GM23338 (cell line): ENCODE measurements around the gene TBX1. TPM values are rescaled to one million over a fixed set of nuclear protein-coding genes. Genes with fewer than 3 reads are reported as not detected.

ENCODE experiments used
- ATAC-seq: fragments of 200-7000 bp; cut with Tn5 transposase; 3 replicates; pipeline ENCODE4 v1.9.1; 2020
- DNase-seq: peaks from one replicate; pipeline ENCODE4 v3.0.0-alpha.2; 2015; ENCODE audit warnings: low spot score
- H2AFZ ChIP-seq: fragments of 200-600 bp; sonication (generic); 2 replicates; pipeline ENCODE4 v1.8.0; 2016; ENCODE audit warnings: antibody characterized with exemption, mild to moderate bottlenecking, moderate library complexity
- H3F3A ChIP-seq: fragments of 200-600 bp; sonication (generic); replicated peaks from 2 replicates; pipeline ENCODE4 v1.8.0; 2017; ENCODE audit warnings: antibody characterized with exemption, mixed run types, low read depth
- H3K27ac ChIP-seq: fragments of 200-600 bp; sonication (generic); 2 replicates; pipeline ENCODE4 v1.6.1; 2016; ENCODE audit warnings: low read depth
- H3K27me3 ChIP-seq: fragments of 200-600 bp; sonication (generic); 2 replicates; pipeline ENCODE4 v1.8.0; 2016; ENCODE audit warnings: mild to moderate bottlenecking, mixed run types, moderate library complexity; ENCODE audit not compliant: insufficient read depth
- H3K36me3 ChIP-seq: fragments of 200-600 bp; sonication (generic); 2 replicates; pipeline ENCODE4 v1.8.0; 2016; ENCODE audit warnings: mild to moderate bottlenecking; ENCODE audit not compliant: insufficient read depth
- H3K4me1 ChIP-seq: fragments of 200-600 bp; sonication (generic); 2 replicates; pipeline ENCODE4 v1.8.0; 2016; ENCODE audit warnings: mild to moderate bottlenecking, moderate library complexity; ENCODE audit not compliant: insufficient read depth
- H3K4me2 ChIP-seq: fragments of 200-600 bp; sonication (generic); 2 replicates; pipeline ENCODE4 v1.7.1; 2017; ENCODE audit warnings: mixed run types
- H3K4me3 ChIP-seq: fragments of 200-600 bp; sonication (generic); 2 replicates; pipeline ENCODE4 v1.6.1; 2016; ENCODE audit warnings: mixed run types
- H3K79me2 ChIP-seq: fragments of 200-600 bp; sonication (generic); replicated peaks from 2 replicates; pipeline ENCODE4 v1.8.0; 2017; ENCODE audit warnings: mild to moderate bottlenecking; ENCODE audit not compliant: insufficient read depth
- H3K9me2 ChIP-seq: fragments of 200-600 bp; sonication (generic); 2 replicates; pipeline ENCODE4 v1.8.0; 2017; ENCODE audit not compliant: insufficient read depth
- H4K20me1 ChIP-seq: fragments of 200-600 bp; sonication (generic); replicated peaks from 2 replicates; pipeline ENCODE4 v1.8.0; 2017; ENCODE audit warnings: mild to moderate bottlenecking; ENCODE audit not compliant: insufficient read depth
- H3K27ac Mint-ChIP-seq: 2 replicates; pipeline ENCODE4 v1.8.0; 2020; ENCODE audit warnings: inconsistent platforms, mild to moderate bottlenecking, moderate library complexity, mixed read lengths
- H3K27me3 Mint-ChIP-seq: 3 replicates; pipeline ENCODE4 v1.8.0; 2022; ENCODE audit warnings: low read depth, mild to moderate bottlenecking, moderate library complexity, mixed read lengths, inconsistent platforms; ENCODE audit not compliant: insufficient read depth, poor library complexity
- H3K36me3 Mint-ChIP-seq: 3 replicates; pipeline ENCODE4 v1.8.0; 2021; ENCODE audit warnings: low read depth, mild to moderate bottlenecking, inconsistent platforms, moderate library complexity, mixed read lengths
- H3K4me1 Mint-ChIP-seq: 3 replicates; pipeline ENCODE4 v1.8.0; 2020; ENCODE audit warnings: mild to moderate bottlenecking, inconsistent platforms, mixed read lengths
- H3K4me3 Mint-ChIP-seq: 3 replicates; pipeline ENCODE4 v1.8.0; 2021; ENCODE audit warnings: moderate library complexity, mild to moderate bottlenecking, inconsistent platforms, mixed read lengths
- H3K9me3 Mint-ChIP-seq: 3 replicates; pipeline ENCODE4 v1.8.0; 2020; ENCODE audit warnings: moderate library complexity, mild to moderate bottlenecking, inconsistent platforms, mixed read lengths
- CTCF ChIP-seq, 2 experiments: fragments of 200-600 bp in 1 of 2; sonication (generic) in 1 of 2; conservative IDR thresholded peaks; 2 replicates each; pipeline versions ENCODE4 v1.5.1 to v1.6.1; 2016 to 2017; ENCODE audit warnings: antibody characterized with exemption in 2 of 2, low read depth in 2 of 2, mild to moderate bottlenecking in 2 of 2, moderate library complexity in 1 of 2
- EZH2 ChIP-seq: fragments of 200-600 bp; sonication (generic); IDR thresholded peaks from one replicate; pipeline ENCODE4 v1.8.0; 2017; ENCODE audit warnings: antibody characterized with exemption, mild to moderate bottlenecking, low read depth; ENCODE audit not compliant: unreplicated experiment
- EZH2phosphoT487 ChIP-seq: fragments of 200-600 bp; sonication (generic); IDR thresholded peaks from one replicate; pipeline ENCODE4 v1.8.1; 2018; ENCODE audit warnings: antibody characterized with exemption; ENCODE audit not compliant: unreplicated experiment
- JUNB ChIP-seq: IDR thresholded peaks from one replicate; pipeline ENCODE4 v1.6.1; 2016; ENCODE audit warnings: antibody characterized with exemption; ENCODE audit not compliant: unreplicated experiment
- POLR2AphosphoS5 ChIP-seq: IDR thresholded peaks from 2 replicates; pipeline ENCODE4 v1.6.1; 2016; ENCODE audit warnings: antibody characterized with exemption, low read depth
- STAT1 ChIP-seq: IDR thresholded peaks from one replicate; pipeline ENCODE4 v1.6.1; 2016; ENCODE audit warnings: antibody characterized with exemption; ENCODE audit not compliant: unreplicated experiment
- ZNF114 ChIP-seq: fragments of 250-450 bp; sonication (Bioruptor Pico); IDR thresholded peaks from 2 replicates; pipeline ENCODE4 v1.5.0; 2020; ENCODE audit warnings: mild to moderate bottlenecking, moderate library complexity
- ZNF331 ChIP-seq: fragments of 250-450 bp; sonication (Bioruptor Pico); IDR thresholded peaks from 2 replicates; pipeline ENCODE4 v1.5.0; 2020; ENCODE audit warnings: low read depth, mild to moderate bottlenecking, moderate library complexity
- ZNF462 ChIP-seq: fragments of 250-450 bp; sonication (Bioruptor Pico); IDR thresholded peaks from 2 replicates; pipeline ENCODE4 v1.5.0; 2020; ENCODE audit warnings: mild to moderate bottlenecking, moderate library complexity
- polyA plus RNA-seq: library from polyadenylated mRNA; unstranded; fragments of >200 nt; fragmentation: Nextera tagmentation; extraction: Ambion mirVana; gene quantifications from 2 replicates; pipeline ENCODE4 v1.2.1, GENCODE V29; 2016
- total RNA-seq: library from RNA; depleted of rRNA; stranded (reverse); fragments of >200 nt; shearing (Covaris generic); gene quantifications from 2 replicates; pipeline ENCODE4 v1.2.3, GENCODE V29; 2014

TBX1 gene
- total and polyA plus RNA-seq, 2 experiments from 2014 or later, result 0.19 to 0.66 TPM

- TF ChIP-seq ZNF462 (CRISPR knock-in tag), result no peak
- TF ChIP-seq EZH2phosphoT487, result no peak
- TF ChIP-seq EZH2, result no peak
- TF ChIP-seq ZNF114 (CRISPR knock-in tag), result no peak
- no peak for TF ChIP-seq JUNB
- no peak for TF ChIP-seq CTCF (conservative IDR thresholded peaks at IDR 0.05; ENCODE audit: low read depth in 2 of 2)
- TF ChIP-seq STAT1, result no peak
- no peak for TF ChIP-seq POLR2AphosphoS5
Measured at GRCh38 chr22:19808873-19809478, 48.4 kb downstream of the TBX1 start (continued).

DNA sequence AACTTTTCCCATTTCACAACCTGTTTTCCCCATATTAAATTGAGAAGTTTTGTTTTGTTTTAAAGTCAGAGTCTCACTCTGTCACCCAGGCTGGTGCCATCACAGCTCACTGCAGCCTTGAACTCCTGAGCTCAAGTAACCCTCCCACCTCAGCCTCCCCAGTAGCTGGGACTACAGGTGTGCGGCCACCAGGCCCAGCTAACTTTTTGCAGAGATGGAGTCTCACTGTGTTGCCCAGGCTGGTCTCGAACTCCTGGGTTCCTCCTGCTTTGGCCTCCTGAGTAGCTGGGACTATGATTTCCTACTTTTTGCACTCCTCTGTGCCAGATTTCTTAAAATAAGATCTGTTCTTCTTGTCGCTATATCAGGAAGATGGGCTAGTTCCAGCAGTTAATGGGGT lies 49.2 kb downstream of the TBX1 start:
- no peaks in the 10 kb centered on the region for H3K79me2 ChIP-seq
- H3K4me2 ChIP-seq, result no peak overlapping the region
- no peaks in the 10 kb centered on the region for H3K9me2 ChIP-seq
- H3K27ac ChIP-seq, result no peak overlapping the region
- H3K4me3 Mint-ChIP-seq, result no peak overlapping the region
- no peaks in the 10 kb centered on the region for H3K9me3 Mint-ChIP-seq
- no peak overlapping the region for H3K4me3 ChIP-seq
- no peaks in the 10 kb centered on the region for H3K36me3 Mint-ChIP-seq
- TF ChIP-seq ZNF331 (CRISPR knock-in tag) (no peak), JUNB (no peak), EZH2phosphoT487 (no peak), POLR2AphosphoS5 (no peak), EZH2 (no peak)
- no peaks in the 10 kb centered on the region for H3K4me1 Mint-ChIP-seq
- no peaks in the 10 kb centered on the region for H3F3A ChIP-seq
- peaks cover 16% of the 10 kb centered on the region for H3K27me3 Mint-ChIP-seq
- H2AFZ ChIP-seq, result no peak overlapping the region
- H4K20me1 ChIP-seq, result no peaks in the 10 kb centered on the region; the same call in 1 of the 2 replicates
- no peaks in the 10 kb centered on the region for H3K4me1 ChIP-seq
- ATAC-seq (no peak), DNase-seq (no peak)
- no peak overlapping the region for H3K27ac Mint-ChIP-seq
- H3K36me3 ChIP-seq, result no peaks in the 10 kb centered on the region
- no peaks in the 10 kb centered on the region for H3K27me3 ChIP-seq
